Panc1 (cell line): ENCODE measurements around the gene CBL. TPM values are rescaled to one million over a fixed set of nuclear protein-coding genes. Genes with fewer than 3 reads are reported as not detected.

Experiments used
- ATAC-seq: fragments of 200-7000 bp; cut with Tn5 transposase; 2 replicates; pipeline ENCODE4 v1.9.1; 2020; ENCODE audit warnings: mild to moderate bottlenecking, moderate library complexity
- BruUV-seq: library from RNA; stranded (reverse); fragments of 400-500 nt; replicated peaks from 2 replicates; lab custom pipeline; 2021; lab: Mats Ljungman, UMichigan
- CTCF ChIA-PET: fragments of 300-600 bp; sonication (Branson Sonifier 250); formaldehyde crosslinking; loops from one replicate; lab custom pipeline; 2022; ENCODE audit warnings: antibody characterized with exemption; lab: Charles Lee
- POLR2A ChIA-PET: fragments of 300-600 bp; sonication (Branson Sonifier 250); formaldehyde crosslinking; loops from one replicate; lab custom pipeline; 2022; ENCODE audit warnings: antibody characterized with exemption; lab: Charles Lee
- DNase-seq: peaks from one replicate; pipeline ENCODE4 v3.0.0-alpha.2; 2010; ENCODE audit warnings: low read depth, low spot score
- H3K27ac ChIP-seq: 2 replicates; pipeline ENCODE4 v1.5.1; 2011; ENCODE audit warnings: mild to moderate bottlenecking, low read length, inconsistent platforms
- H3K27me3 ChIP-seq: fragments of 200-500 bp; sonication (Bioruptor generic); 2 replicates; pipeline ENCODE4 v1.6.0; 2014; ENCODE audit warnings: low read length, inconsistent platforms; ENCODE audit not compliant: control insufficient read depth, insufficient read depth
- H3K36me3 ChIP-seq: fragments of 200-500 bp; sonication (Bioruptor generic); 2 replicates; pipeline ENCODE4 v1.5.1; 2014; ENCODE audit warnings: inconsistent platforms, mild to moderate bottlenecking, low read length, moderate library complexity; ENCODE audit not compliant: control insufficient read depth, insufficient read depth
- H3K4me1 ChIP-seq: 2 replicates; pipeline ENCODE4 v1.5.1; 2011; ENCODE audit warnings: inconsistent platforms, mild to moderate bottlenecking, low read length, moderate library complexity; ENCODE audit not compliant: control insufficient read depth, insufficient read depth
- H3K4me3 ChIP-seq, 2 experiments: 2 replicates each; pipeline ENCODE4 v1.5.1; 2011 to 2012; ENCODE audit warnings: low read depth in 2 of 2, low read length in 2 of 2, mild to moderate bottlenecking in 2 of 2, inconsistent platforms in 1 of 2, moderate library complexity in 1 of 2
- H3K9me3 ChIP-seq: fragments of 200-500 bp; sonication (Bioruptor generic); 2 replicates; pipeline ENCODE4 v1.5.1; 2014; ENCODE audit warnings: low read depth, mild to moderate bottlenecking, inconsistent platforms, low read length, moderate library complexity; ENCODE audit not compliant: control insufficient read depth, insufficient read depth
- POLR2AphosphoS5 ChIP-seq: IDR thresholded peaks from 2 replicates; pipeline ENCODE4 v1.6.1; 2012; ENCODE audit warnings: mild to moderate bottlenecking, low read depth, low read length, moderate library complexity
- SIN3A ChIP-seq: IDR thresholded peaks from 2 replicates; pipeline ENCODE4 v1.6.1; 2012; ENCODE audit warnings: low read depth, mild to moderate bottlenecking, low read length, moderate library complexity, borderline replicate concordance; ENCODE audit not compliant: insufficient read depth
- TCF7L2 ChIP-seq: IDR thresholded peaks from 2 replicates; pipeline ENCODE4 v1.6.1; 2011; ENCODE audit warnings: mild to moderate bottlenecking, low read depth, low read length, inconsistent platforms
- in situ Hi-C: cut with HindIII; loops from 2 replicates; pipeline ENCODE4 v1.10.0; 2016; ENCODE audit warnings: low sequenced_read_pairs, low pct_unique_long_range_greater_than_20kb
- intact Hi-C: fragments of 100-400 bp; cut with micrococcal nuclease; formaldehyde crosslinking; loops from one replicate; pipeline ENCODE4 v1.10.0; 2022; ENCODE audit not compliant: unreplicated experiment
- total RNA-seq: library from RNA; stranded (reverse); gene quantifications from one replicate; pipeline ENCODE4 v1.2.1, GENCODE V29; 2021; ENCODE audit not compliant: unreplicated experiment
- TF ChIP-seq, protein P1 (sequence below): fragments of 450-650 bp; IDR thresholded peaks from 2 replicates; pipeline ENCODE4 v1.5.1; 2017; ENCODE audit warnings: mild to moderate bottlenecking
- TF ChIP-seq, protein P2 (sequence below), 2 experiments: IDR thresholded peaks; 2 replicates each; pipeline ENCODE4 v1.6.1; 2011 to 2012; ENCODE audit warnings: low read depth in 2 of 2, control low read depth in 1 of 2, low read length in 1 of 2, mild to moderate bottlenecking in 1 of 2, moderate library complexity in 1 of 2; ENCODE audit not compliant: insufficient read depth in 1 of 2

CBL gene
- total RNA-seq, 1 experiment from 2014 or later: 69.9 TPM

DNA sequence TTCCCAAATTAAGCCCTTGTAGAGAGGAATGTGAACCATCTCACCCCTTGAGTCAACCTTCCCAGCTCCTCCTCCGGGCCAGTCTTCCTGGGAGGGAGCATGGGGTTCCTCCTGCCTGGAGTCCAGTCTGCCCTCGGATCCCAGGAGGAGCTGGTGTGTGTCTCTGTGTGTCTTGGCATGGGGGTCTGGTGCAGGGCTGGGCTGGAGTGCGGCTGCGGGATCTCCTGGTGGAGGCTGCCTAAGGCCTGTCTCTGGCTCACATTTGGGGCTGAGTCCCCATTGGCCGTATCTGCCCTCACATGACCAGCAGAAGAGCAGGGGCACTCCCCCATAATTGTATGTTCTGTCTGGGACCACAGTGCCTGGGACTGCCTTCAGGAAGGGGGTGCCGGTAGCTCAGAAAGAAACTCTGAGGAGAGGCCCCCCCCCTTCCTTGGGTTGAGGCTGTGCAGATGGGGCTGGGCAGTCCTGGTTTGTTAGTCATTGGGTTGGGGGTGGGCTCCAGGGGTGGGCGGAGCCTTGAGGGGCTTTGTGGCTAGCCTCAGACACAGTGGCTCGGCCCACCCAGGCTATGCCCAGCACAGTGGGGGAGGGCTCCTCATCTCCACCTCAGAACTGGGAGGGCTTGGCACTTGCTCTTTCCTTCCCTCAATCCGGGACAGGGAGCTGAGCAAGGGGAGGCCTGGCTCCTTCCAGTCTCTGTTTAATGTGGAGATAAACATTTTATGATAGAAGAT, 131.6 kb downstream of the CBL start:
- in situ Hi-C loops (no loop called here), intact Hi-C loops (loop anchor here (2.0 to 5.0 kb wide), 2 partner anchors 35 to 137 kb away; no protein-coding TSS in a partner anchor)
- no peak for DNase-seq
- no peaks in the 10 kb centered on the region for H3K36me3 ChIP-seq
- peak overlapping the region; percentile 40 for H3K27ac ChIP-seq
- ChIA-PET CTCF (interaction anchor here (0.5 to 3.5 kb wide), 26 partner anchors 10 to 739 kb away, joined by 3 to 43 read pairs (median 5); partner anchors contain the start of genes CBL, DPAGT1, USP2 and VPS11), POLR2A (interaction anchor here (0.6 to 1.3 kb wide), 6 partner anchors 18 to 392 kb away, joined by 3 to 13 read pairs (median 4); partner anchors contain the start of genes CBL and HINFP)
- peaks cover 40% of the 10 kb centered on the region for H3K4me1 ChIP-seq
- no peaks in the 10 kb centered on the region for H3K27me3 ChIP-seq
- H3K4me3 ChIP-seq: 0 out of 4 replicates have a peak overlapping the region, but pooled peaks of 1 of the 2 experiments have one; percentile 16
- ATAC-seq: peak; percentile 39
- 0 out of 2 replicates have a peak, but pooled peaks have one; percentile 19 for TF ChIP-seq POLR2AphosphoS5
- TF ChIP-seq, protein P1, sequence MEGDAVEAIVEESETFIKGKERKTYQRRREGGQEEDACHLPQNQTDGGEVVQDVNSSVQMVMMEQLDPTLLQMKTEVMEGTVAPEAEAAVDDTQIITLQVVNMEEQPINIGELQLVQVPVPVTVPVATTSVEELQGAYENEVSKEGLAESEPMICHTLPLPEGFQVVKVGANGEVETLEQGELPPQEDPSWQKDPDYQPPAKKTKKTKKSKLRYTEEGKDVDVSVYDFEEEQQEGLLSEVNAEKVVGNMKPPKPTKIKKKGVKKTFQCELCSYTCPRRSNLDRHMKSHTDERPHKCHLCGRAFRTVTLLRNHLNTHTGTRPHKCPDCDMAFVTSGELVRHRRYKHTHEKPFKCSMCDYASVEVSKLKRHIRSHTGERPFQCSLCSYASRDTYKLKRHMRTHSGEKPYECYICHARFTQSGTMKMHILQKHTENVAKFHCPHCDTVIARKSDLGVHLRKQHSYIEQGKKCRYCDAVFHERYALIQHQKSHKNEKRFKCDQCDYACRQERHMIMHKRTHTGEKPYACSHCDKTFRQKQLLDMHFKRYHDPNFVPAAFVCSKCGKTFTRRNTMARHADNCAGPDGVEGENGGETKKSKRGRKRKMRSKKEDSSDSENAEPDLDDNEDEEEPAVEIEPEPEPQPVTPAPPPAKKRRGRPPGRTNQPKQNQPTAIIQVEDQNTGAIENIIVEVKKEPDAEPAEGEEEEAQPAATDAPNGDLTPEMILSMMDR: no peak
- no peaks in the 10 kb centered on the region for H3K9me3 ChIP-seq
- BruUV-seq: no TSS peak

DNA sequence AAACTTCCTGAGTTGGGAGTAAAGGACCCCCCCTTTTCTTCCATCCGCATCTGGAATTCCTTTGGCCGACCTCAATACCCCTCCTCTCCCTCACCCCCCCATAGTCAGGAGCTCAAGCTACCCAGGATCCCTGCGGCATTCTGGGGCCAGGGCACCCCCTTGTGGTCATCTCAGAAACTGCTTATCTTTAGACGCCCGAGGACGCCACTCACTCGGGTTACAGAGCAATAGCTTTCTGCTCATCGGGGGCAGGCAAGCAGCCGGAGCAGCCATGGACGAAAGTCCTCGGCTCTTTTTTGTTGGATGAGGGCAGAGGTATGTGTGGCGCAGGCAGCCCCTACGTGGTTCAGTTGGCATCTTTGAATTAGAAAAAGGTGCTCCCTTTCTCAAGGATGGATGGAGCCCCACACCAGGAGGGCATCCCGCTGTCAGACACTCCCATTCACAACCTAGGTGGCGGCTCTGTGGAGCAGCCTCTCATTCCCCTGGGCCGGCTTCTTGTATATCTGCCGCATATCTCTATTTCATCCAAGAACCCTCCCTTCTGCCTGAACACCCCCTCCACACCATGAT, 132.3 kb downstream of the CBL start:
- peak; percentile 71 for DNase-seq
- CTCF ChIA-PET: interaction anchor here (0.5 to 3.5 kb wide), 30 partner anchors 10 to 1168 kb away, joined by 3 to 43 read pairs (median 4); partner anchors contain the start of genes CBL, DPAGT1, USP2 and VPS11
- intact Hi-C loops (loop anchor here (2.0 to 5.0 kb wide), 2 partner anchors 34 to 136 kb away; no protein-coding TSS in a partner anchor), in situ Hi-C loops (no loop called here)
- Histone ChIP-seq H3K36me3 (no peaks in the 10 kb centered on the region), H3K9me3 (no peaks in the 10 kb centered on the region), H3K4me1 (peaks cover 40% of the 10 kb centered on the region), H3K4me3 (0 out of 4 replicates have a peak overlapping the region, but pooled peaks of 1 of the 2 experiments have one; percentile 16), H3K27me3 (no peaks in the 10 kb centered on the region), H3K27ac (peak overlapping the region; percentile 40; the same call in 1 of the 2 replicates)
- TF ChIP-seq, protein P1: peak; percentile 98
- TF ChIP-seq POLR2AphosphoS5 (0 out of 2 replicates have a peak, but pooled peaks have one; percentile 16), TCF7L2 (no peak)
- POLR2A ChIA-PET: interaction anchor here (0.6 to 1.3 kb wide), 2 partner anchors 19 to 174 kb away, joined by 4 to 7 read pairs; no protein-coding TSS in a partner anchor
- BruUV-seq: no TSS peak
- peak; percentile 73 for ATAC-seq

DNA sequence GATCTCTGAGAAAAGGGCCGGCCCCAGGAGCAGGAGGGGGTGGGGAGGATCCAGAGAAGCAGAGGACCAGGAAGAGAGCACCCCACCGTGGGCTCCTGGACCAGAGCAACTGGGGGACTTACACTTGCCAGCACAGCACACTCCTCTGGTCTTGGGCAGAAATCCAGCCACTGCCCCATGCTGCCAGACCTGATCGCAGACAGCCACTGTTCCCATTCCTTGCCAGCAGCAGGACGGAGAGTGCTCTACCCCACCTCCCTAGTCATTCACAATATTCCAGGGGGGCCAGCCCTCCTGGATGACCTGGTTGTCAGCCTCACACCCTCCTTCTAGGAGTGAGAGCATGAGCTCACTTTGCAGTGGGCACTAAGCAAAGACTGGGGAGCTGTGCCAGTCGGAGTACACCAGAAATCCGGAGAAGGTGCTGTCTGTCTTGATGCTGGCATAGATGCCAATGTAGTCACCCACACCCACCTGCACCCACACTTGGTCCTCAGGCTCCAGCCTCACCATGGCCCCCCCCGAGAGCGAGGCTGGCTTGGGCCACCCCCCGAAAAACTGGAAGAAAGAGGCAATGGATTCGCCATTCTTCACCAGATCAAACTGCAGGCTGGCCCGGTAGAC, 132.9 kb downstream of the CBL start:
- H3K36me3 ChIP-seq: no peaks in the 10 kb centered on the region
- TF ChIP-seq, protein P1: no peak
- TF ChIP-seq POLR2AphosphoS5 (no peak), TCF7L2 (no peak), SIN3A (no peak)
- TF ChIP-seq, protein P2, sequence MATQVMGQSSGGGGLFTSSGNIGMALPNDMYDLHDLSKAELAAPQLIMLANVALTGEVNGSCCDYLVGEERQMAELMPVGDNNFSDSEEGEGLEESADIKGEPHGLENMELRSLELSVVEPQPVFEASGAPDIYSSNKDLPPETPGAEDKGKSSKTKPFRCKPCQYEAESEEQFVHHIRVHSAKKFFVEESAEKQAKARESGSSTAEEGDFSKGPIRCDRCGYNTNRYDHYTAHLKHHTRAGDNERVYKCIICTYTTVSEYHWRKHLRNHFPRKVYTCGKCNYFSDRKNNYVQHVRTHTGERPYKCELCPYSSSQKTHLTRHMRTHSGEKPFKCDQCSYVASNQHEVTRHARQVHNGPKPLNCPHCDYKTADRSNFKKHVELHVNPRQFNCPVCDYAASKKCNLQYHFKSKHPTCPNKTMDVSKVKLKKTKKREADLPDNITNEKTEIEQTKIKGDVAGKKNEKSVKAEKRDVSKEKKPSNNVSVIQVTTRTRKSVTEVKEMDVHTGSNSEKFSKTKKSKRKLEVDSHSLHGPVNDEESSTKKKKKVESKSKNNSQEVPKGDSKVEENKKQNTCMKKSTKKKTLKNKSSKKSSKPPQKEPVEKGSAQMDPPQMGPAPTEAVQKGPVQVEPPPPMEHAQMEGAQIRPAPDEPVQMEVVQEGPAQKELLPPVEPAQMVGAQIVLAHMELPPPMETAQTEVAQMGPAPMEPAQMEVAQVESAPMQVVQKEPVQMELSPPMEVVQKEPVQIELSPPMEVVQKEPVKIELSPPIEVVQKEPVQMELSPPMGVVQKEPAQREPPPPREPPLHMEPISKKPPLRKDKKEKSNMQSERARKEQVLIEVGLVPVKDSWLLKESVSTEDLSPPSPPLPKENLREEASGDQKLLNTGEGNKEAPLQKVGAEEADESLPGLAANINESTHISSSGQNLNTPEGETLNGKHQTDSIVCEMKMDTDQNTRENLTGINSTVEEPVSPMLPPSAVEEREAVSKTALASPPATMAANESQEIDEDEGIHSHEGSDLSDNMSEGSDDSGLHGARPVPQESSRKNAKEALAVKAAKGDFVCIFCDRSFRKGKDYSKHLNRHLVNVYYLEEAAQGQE (IDR thresholded peaks at IDR 0.05; ENCODE audit: insufficient read depth in 1 of 2, low read depth in 2 of 2, low read length in 1 of 2): no peak
- peaks cover 40% of the 10 kb centered on the region for H3K4me1 ChIP-seq
- H3K27me3 ChIP-seq: no peaks in the 10 kb centered on the region
- H3K9me3 ChIP-seq: no peaks in the 10 kb centered on the region
- H3K27ac ChIP-seq: no peak overlapping the region
- peak overlapping the region in 1 of 2 experiments; percentile 48; a peak in 1 of 4 replicates for H3K4me3 ChIP-seq
- ChIA-PET POLR2A (no interaction called here), CTCF (interaction anchor here (0.5 to 3.5 kb wide), 16 partner anchors 17 to 1169 kb away, joined by 3 to 43 read pairs (median 4); partner anchors contain the start of genes CBL and DPAGT1)
- DNase-seq (no peak), ATAC-seq (no peak)
- no TSS peak for BruUV-seq
- intact Hi-C loops: loop anchor here (2.0 to 5.0 kb wide), 2 partner anchors 33 to 136 kb away; no protein-coding TSS in a partner anchor
- in situ Hi-C loops: no loop called here
